PFSK-1 (cell line): ENCODE data around the gene SLC15A2.

ENCODE experiments used
- FOXP2 ChIP-seq: optimal IDR thresholded peaks from 2 replicates; pipeline ENCODE3; 2011; ENCODE audit warnings: borderline replicate concordance, control low read depth, inconsistent platforms; ENCODE audit not compliant: insufficient read depth; ENCODE audit errors: extremely low read length, extremely low read depth
- POLR2AphosphoS5 ChIP-seq: IDR thresholded peaks from 2 replicates; pipeline ENCODE4 v1.6.1; 2012; ENCODE audit warnings: low read depth, mild to moderate bottlenecking, control low read depth, low read length, moderate library complexity
- SIN3A ChIP-seq: IDR thresholded peaks from 2 replicates; pipeline ENCODE4 v1.6.1; 2012; ENCODE audit warnings: mild to moderate bottlenecking, low read length, moderate library complexity, borderline replicate concordance; ENCODE audit not compliant: insufficient read depth
- TAF1 ChIP-seq: IDR thresholded peaks from 2 replicates; pipeline ENCODE4 v1.6.1; 2012; ENCODE audit warnings: low read length, control low read depth, borderline replicate concordance; ENCODE audit not compliant: insufficient read depth
- TF ChIP-seq, protein P1 (sequence below), 2 experiments: IDR thresholded peaks; 2 replicates each; pipeline versions ENCODE4 v1.6.1 to v1.8.0; 2011 to 2012; ENCODE audit warnings: low read depth in 2 of 2, low read length in 2 of 2, control low read depth in 1 of 2, inconsistent platforms in 1 of 2, mild to moderate bottlenecking in 1 of 2, moderate library complexity in 1 of 2; ENCODE audit not compliant: insufficient read depth in 1 of 2

SLC15A2 gene

DNA sequence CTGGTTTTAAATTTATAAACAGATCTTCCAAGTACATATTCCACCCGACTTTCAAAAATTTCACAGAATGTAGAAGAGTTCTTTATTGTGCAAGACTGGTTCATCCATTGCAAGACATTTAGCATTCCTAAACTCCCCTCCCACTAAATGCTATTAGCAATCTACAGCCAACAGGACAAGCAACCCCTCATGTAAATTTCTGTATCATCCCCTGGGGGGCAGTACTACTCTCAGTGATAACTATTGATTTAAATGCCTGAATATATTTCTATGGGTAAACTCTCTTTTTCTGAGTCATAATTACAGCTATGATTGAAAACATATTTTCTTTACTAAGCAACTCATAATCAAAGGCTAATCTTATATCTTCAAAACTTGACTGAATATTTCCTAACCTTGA is 10.7 kb upstream of the SLC15A2 start:
- TF ChIP-seq SIN3A (no peak), FOXP2 (no peak), POLR2AphosphoS5 (no peak), TAF1 (no peak)
- TF ChIP-seq, protein P1, sequence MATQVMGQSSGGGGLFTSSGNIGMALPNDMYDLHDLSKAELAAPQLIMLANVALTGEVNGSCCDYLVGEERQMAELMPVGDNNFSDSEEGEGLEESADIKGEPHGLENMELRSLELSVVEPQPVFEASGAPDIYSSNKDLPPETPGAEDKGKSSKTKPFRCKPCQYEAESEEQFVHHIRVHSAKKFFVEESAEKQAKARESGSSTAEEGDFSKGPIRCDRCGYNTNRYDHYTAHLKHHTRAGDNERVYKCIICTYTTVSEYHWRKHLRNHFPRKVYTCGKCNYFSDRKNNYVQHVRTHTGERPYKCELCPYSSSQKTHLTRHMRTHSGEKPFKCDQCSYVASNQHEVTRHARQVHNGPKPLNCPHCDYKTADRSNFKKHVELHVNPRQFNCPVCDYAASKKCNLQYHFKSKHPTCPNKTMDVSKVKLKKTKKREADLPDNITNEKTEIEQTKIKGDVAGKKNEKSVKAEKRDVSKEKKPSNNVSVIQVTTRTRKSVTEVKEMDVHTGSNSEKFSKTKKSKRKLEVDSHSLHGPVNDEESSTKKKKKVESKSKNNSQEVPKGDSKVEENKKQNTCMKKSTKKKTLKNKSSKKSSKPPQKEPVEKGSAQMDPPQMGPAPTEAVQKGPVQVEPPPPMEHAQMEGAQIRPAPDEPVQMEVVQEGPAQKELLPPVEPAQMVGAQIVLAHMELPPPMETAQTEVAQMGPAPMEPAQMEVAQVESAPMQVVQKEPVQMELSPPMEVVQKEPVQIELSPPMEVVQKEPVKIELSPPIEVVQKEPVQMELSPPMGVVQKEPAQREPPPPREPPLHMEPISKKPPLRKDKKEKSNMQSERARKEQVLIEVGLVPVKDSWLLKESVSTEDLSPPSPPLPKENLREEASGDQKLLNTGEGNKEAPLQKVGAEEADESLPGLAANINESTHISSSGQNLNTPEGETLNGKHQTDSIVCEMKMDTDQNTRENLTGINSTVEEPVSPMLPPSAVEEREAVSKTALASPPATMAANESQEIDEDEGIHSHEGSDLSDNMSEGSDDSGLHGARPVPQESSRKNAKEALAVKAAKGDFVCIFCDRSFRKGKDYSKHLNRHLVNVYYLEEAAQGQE (IDR thresholded peaks at IDR 0.05; ENCODE audit: insufficient read depth in 1 of 2, low read depth in 2 of 2, low read length in 2 of 2): no peak

DNA sequence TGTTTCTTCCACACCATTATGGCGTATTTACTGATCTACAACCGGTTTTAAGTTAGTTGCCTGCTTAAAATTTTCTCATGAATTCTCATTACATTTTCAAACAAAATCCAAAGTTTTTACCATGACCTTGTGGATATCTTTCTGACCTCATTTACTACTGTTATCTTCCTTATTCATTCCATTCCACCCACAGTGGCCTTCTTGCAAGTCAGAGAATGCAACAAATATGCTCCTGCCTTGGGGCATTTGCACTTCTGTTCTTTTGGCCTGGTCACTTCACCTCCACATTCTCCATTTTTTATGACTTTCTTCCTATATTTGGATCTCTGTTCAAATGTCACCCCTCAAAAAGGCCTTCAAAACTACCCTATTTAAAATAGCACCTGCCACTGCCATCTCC is 8.8 kb upstream of the SLC15A2 start:
- no peak for TF ChIP-seq FOXP2
- TF ChIP-seq SIN3A: no peak
- no peak for TF ChIP-seq POLR2AphosphoS5
- TF ChIP-seq, protein P1 (IDR thresholded peaks at IDR 0.05; ENCODE audit: insufficient read depth in 1 of 2, low read depth in 2 of 2, low read length in 2 of 2): no peak
- no peak for TF ChIP-seq TAF1

DNA sequence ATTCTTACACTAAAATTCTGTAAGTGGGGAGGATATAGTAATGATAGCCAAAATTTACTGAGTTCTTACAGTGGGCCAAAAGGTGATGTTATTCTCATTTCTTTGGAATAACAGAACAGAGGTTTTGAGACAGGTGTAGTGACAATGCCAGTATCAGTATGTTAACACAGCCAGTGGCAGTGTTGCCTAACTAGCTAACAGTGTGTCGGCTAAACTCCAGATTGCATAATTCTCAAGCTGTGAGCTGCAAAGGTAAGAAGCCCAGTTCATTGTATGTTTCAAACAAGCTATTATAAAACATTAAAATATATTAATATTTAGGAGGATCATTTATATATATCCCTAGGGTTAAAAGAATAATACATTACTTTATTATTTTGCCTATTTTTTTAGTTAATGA is 920 bp downstream of the SLC15A2 start:
- no peak for TF ChIP-seq POLR2AphosphoS5
- no peak for TF ChIP-seq TAF1
- TF ChIP-seq SIN3A: no peak
- TF ChIP-seq, protein P1 (IDR thresholded peaks at IDR 0.05; ENCODE audit: insufficient read depth in 1 of 2, low read depth in 2 of 2, low read length in 2 of 2): no peak
- no peak for TF ChIP-seq FOXP2

DNA sequence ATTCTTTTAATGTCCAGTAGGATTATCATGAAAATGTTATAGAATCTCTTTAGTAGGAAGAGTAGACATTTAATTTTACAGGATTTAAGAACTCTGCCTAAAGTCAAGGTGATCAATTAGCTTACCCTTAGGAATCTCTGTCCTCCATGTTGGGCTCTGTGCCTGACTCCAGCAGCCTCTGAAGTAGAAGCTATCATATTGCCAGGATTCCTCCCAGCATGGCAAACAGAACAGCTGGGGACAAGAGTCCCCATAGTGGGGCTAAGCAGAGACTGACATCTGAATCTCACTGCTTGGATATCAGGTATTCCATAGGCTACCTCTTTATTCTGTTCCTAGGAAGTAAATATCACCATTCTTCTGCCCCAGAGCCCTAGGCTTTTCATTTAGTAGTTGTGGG is 1.5 kb downstream of the SLC15A2 start:
- no peak for TF ChIP-seq SIN3A
- TF ChIP-seq FOXP2: no peak
- TF ChIP-seq TAF1: no peak
- TF ChIP-seq POLR2AphosphoS5: no peak
- TF ChIP-seq, protein P1 (IDR thresholded peaks at IDR 0.05; ENCODE audit: insufficient read depth in 1 of 2, low read depth in 2 of 2, low read length in 2 of 2): no peak

DNA sequence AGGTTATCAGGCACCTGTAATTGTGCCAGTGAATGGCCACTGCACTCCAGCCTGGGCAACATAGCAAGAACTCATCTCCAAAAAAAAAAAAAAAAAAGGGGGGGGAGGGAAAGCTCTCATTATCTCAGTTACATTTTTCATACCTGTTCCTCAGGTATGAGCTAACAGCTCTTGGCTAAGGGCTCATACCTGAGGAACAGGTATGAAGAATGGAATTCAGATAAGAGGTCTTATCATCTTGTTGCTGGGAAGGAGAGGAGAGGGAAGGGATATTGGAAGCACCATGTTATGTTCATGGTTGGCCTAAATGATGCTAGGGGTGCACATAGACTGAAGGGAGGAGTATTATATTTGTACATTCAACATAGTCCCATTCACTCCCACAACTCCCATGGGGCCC is 2.6 kb downstream of the SLC15A2 start:
- TF ChIP-seq TAF1 (no peak), FOXP2 (no peak), SIN3A (no peak), POLR2AphosphoS5 (no peak)
- TF ChIP-seq, protein P1 (IDR thresholded peaks at IDR 0.05; ENCODE audit: insufficient read depth in 1 of 2, low read depth in 2 of 2, low read length in 2 of 2): no peak
